HepG2 (cell line): ENCODE measurements around the gene NR1H2. TPM values are rescaled to one million over a fixed set of nuclear protein-coding genes. Genes with fewer than 3 reads are reported as not detected.

ENCODE experiments used
- CEBPG ChIP-seq: IDR thresholded peaks from 2 replicates; pipeline ENCODE4 v1.6.1; 2016
- CENPX ChIP-seq: sonication (generic); formaldehyde crosslinking; IDR thresholded peaks from 2 replicates; pipeline ENCODE4 v1.9.0; 2021; ENCODE audit warnings: mild to moderate bottlenecking, missing genetic modification reagents, moderate library complexity
- CREM ChIP-seq, 2 experiments: sonication (generic) in 1 of 2; formaldehyde crosslinking in 1 of 2; IDR thresholded peaks; 2 replicates each; pipeline versions ENCODE4 v1.4.0 to v1.6.1; 2016 to 2020; ENCODE audit warnings: antibody characterized with exemption in 1 of 2, mild to moderate bottlenecking in 1 of 2, missing genetic modification reagents in 1 of 2
- DMAP1 ChIP-seq: IDR thresholded peaks from 2 replicates; pipeline ENCODE4 v1.6.1; 2016
- DNMT1 ChIP-seq: sonication (generic); formaldehyde crosslinking; IDR thresholded peaks from 2 replicates; pipeline ENCODE4 v1.5.1; 2020; ENCODE audit warnings: mild to moderate bottlenecking, missing genetic modification reagents
- HNRNPL ChIP-seq: fragments of 200-400 bp; formaldehyde crosslinking; IDR thresholded peaks from 2 replicates; pipeline ENCODE4 v1.6.1; 2017; ENCODE audit warnings: mild to moderate bottlenecking, low read depth, low read length
- HOXA3 ChIP-seq: sonication (generic); formaldehyde crosslinking; IDR thresholded peaks from 2 replicates; pipeline ENCODE4 v1.5.0; 2020; ENCODE audit warnings: missing genetic modification reagents
- MAZ ChIP-seq, 2 experiments: sonication (generic) in 1 of 2; formaldehyde crosslinking in 1 of 2; IDR thresholded peaks; 2 replicates each; pipeline versions ENCODE4 v1.5.0 to v1.6.1; 2012 to 2020; ENCODE audit warnings: low read depth in 2 of 2, mild to moderate bottlenecking in 2 of 2, borderline replicate concordance in 1 of 2, improper control_type of control experiment in 1 of 2, low read length in 1 of 2, missing genetic modification reagents in 1 of 2, moderate library complexity in 1 of 2
- MXD4 ChIP-seq: IDR thresholded peaks from 2 replicates; pipeline ENCODE4 v1.6.1; 2016; ENCODE audit warnings: mild to moderate bottlenecking, missing biosample characterization, missing genetic modification reagents
- POGZ ChIP-seq: sonication (generic); formaldehyde crosslinking; IDR thresholded peaks from 2 replicates; pipeline ENCODE4 v1.4.0; 2020; ENCODE audit warnings: mild to moderate bottlenecking, missing genetic modification reagents
- TP53 ChIP-seq: sonication (generic); formaldehyde crosslinking; conservative IDR thresholded peaks from 2 replicates; pipeline ENCODE4 v1.4.0; 2020; ENCODE audit warnings: missing genetic modification reagents
- ZBTB21 ChIP-seq: sonication (generic); formaldehyde crosslinking; IDR thresholded peaks from 2 replicates; pipeline ENCODE4 v1.4.0; 2020; ENCODE audit warnings: missing genetic modification reagents
- ZFP90 ChIP-seq: sonication (generic); formaldehyde crosslinking; IDR thresholded peaks from 2 replicates; pipeline ENCODE4 v1.8.0; 2022; ENCODE audit warnings: missing genetic modification reagents, mild to moderate bottlenecking, inconsistent platforms, borderline replicate concordance
- ZNF17 ChIP-seq: sonication (generic); formaldehyde crosslinking; IDR thresholded peaks from 2 replicates; pipeline ENCODE4 v1.5.0; 2020; ENCODE audit warnings: mild to moderate bottlenecking, missing genetic modification reagents
- ZNF234 ChIP-seq: sonication (generic); formaldehyde crosslinking; conservative IDR thresholded peaks from 2 replicates; pipeline ENCODE4 v1.5.1; 2020; ENCODE audit warnings: mild to moderate bottlenecking, missing genetic modification reagents
- ZNF430 ChIP-seq: sonication (generic); formaldehyde crosslinking; IDR thresholded peaks from 2 replicates; pipeline ENCODE4 v1.9.0; 2021; ENCODE audit warnings: mild to moderate bottlenecking, missing genetic modification reagents
- ZNF598 ChIP-seq: sonication (generic); formaldehyde crosslinking; IDR thresholded peaks from 2 replicates; pipeline ENCODE4 v1.5.1; 2020; ENCODE audit warnings: mild to moderate bottlenecking, missing genetic modification reagents, borderline replicate concordance
- ZNF75D ChIP-seq: sonication (generic); formaldehyde crosslinking; IDR thresholded peaks from 2 replicates; pipeline ENCODE4 v1.8.1; 2023; ENCODE audit warnings: missing genetic modification reagents, mild to moderate bottlenecking, borderline replicate concordance
- polyA plus RNA-seq, 8 experiments: library from polyadenylated mRNA; depleted of rRNA in 3 of 8; stranded (reverse) in 7 of 8; unstranded in 1 of 8; fragments of >200 nt; fragmentation: Illumina TruSeq in 4 of 8; extraction: Trizol in 4 of 8; gene quantifications; 2 replicates each; pipeline versions ENCODE4 v1.2.1 to v1.2.3, GENCODE V29; 2011 to 2016; ENCODE audit warnings: low read depth in 4 of 8, missing spikeins in 1 of 8, mixed read lengths in 1 of 8; ENCODE audit not compliant: insufficient read depth in 1 of 8
- total RNA-seq, 5 experiments: library from RNA; depleted of rRNA; stranded (reverse); fragments of >200 nt; fragmentation: Illumina TruSeq; extraction: Trizol; gene quantifications; 2 replicates each; pipeline ENCODE4 v1.2.3, GENCODE V29; 2016; ENCODE audit warnings: low read depth in 1 of 5
- TF ChIP-seq, protein P1 (sequence below), 2 experiments: sonication (generic) in 1 of 2; formaldehyde crosslinking in 1 of 2; IDR thresholded peaks; 2 replicates each; pipeline versions ENCODE4 v1.4.0 to v1.6.1; 2018 to 2020; ENCODE audit warnings: missing genetic modification reagents in 2 of 2, borderline replicate concordance in 1 of 2, low read depth in 1 of 2, mild to moderate bottlenecking in 1 of 2, missing biosample characterization in 1 of 2
- TF ChIP-seq, protein P2 (sequence below): sonication (generic); formaldehyde crosslinking; IDR thresholded peaks from 2 replicates; pipeline ENCODE4 v1.4.0; 2020; ENCODE audit warnings: missing genetic modification reagents, mild to moderate bottlenecking, borderline replicate concordance
- TF ChIP-seq, protein P3 (sequence below): sonication (generic); formaldehyde crosslinking; IDR thresholded peaks from 2 replicates; pipeline ENCODE4 v1.9.0; 2022; ENCODE audit warnings: missing genetic modification reagents, mild to moderate bottlenecking, borderline replicate concordance

The NR1H2 gene
- total and polyA plus RNA-seq, 2 of the 13 experiments (the other 11 are each of a cell fraction or from before 2014, with no cell fraction given) = 10.3 to 13.5 TPM

DNA sequence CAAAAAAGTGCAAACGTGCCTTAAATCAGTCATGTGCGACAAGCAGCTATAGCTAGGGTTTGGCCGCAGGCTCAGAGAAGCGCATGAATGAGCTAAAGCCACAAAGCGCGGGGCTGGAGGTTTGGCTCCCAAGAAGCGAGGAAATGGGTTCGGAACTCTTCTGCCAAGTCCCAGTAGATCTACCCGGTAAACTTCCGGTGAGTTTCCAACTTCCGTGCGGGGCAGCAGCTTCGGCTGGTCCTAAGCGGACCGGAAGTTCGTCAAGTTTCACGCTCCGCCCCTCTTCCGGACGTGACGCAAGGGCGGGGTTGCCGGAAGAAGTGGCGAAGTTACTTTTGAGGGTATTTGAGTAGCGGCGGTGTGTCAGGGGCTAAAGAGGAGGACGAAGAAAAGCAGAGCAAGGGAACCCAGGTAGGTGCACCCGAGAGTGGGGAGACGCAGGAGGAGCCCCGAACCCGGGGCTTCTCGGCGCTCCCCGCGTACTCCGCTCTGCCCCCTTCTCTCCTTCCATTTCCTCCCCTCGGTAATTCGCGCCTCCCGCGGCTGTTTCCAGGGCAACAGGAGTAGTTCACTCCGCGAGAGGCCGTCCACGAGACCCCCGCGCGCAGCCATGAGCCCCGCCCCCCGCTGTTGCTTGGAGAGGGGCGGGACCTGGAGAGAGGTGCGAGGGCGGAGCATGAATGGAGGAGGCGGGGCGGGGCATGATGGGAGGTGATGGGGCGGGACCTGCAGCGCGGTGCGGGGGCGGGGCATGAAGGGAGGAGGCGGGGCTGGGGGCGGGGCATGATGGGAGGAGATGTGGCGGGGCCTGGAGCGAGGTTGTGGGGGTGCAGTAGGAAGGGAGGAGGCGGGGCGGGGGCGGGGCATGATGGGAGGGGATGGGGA lies at the start of gene NR1H2 (continued):
- no peak; the same call in 1 of the 2 replicates for TF ChIP-seq ZNF598
- peak; percentile 96 for TF ChIP-seq CREM (IDR thresholded peaks at IDR 0.05)
- TF ChIP-seq CREM (CRISPR knock-in tag; IDR thresholded peaks at IDR 0.05) = peak; percentile 56; the same call in 1 of the 2 replicates
- TF ChIP-seq, protein P1, sequence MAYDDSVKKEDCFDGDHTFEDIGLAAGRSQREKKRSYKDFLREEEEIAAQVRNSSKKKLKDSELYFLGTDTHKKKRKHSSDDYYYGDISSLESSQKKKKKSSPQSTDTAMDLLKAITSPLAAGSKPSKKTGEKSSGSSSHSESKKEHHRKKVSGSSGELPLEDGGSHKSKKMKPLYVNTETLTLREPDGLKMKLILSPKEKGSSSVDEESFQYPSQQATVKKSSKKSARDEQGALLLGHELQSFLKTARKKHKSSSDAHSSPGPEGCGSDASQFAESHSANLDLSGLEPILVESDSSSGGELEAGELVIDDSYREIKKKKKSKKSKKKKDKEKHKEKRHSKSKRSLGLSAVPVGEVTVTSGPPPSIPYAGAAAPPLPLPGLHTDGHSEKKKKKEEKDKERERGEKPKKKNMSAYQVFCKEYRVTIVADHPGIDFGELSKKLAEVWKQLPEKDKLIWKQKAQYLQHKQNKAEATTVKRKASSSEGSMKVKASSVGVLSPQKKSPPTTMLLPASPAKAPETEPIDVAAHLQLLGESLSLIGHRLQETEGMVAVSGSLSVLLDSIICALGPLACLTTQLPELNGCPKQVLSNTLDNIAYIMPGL (CRISPR knock-in tag; IDR thresholded peaks at IDR 0.05; ENCODE audit: borderline replicate concordance in 1 of 2, low read depth in 1 of 2) = peak; percentile 77 to 81; a peak in 3 of 4 replicates
- no peak for TF ChIP-seq CENPX (CRISPR knock-in tag)
- TF ChIP-seq TP53 (CRISPR knock-in tag) = peak; percentile 13; the same call in 1 of the 2 replicates
- TF ChIP-seq, protein P2, sequence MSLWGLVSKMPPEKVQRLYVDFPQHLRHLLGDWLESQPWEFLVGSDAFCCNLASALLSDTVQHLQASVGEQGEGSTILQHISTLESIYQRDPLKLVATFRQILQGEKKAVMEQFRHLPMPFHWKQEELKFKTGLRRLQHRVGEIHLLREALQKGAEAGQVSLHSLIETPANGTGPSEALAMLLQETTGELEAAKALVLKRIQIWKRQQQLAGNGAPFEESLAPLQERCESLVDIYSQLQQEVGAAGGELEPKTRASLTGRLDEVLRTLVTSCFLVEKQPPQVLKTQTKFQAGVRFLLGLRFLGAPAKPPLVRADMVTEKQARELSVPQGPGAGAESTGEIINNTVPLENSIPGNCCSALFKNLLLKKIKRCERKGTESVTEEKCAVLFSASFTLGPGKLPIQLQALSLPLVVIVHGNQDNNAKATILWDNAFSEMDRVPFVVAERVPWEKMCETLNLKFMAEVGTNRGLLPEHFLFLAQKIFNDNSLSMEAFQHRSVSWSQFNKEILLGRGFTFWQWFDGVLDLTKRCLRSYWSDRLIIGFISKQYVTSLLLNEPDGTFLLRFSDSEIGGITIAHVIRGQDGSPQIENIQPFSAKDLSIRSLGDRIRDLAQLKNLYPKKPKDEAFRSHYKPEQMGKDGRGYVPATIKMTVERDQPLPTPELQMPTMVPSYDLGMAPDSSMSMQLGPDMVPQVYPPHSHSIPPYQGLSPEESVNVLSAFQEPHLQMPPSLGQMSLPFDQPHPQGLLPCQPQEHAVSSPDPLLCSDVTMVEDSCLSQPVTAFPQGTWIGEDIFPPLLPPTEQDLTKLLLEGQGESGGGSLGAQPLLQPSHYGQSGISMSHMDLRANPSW = peak; percentile 80
- 0 out of 2 replicates have a peak, but pooled peaks have one; percentile 75 for TF ChIP-seq DNMT1 (CRISPR knock-in tag)
- TF ChIP-seq HNRNPL = no peak
- peak; percentile 29; the same call in 1 of the 2 replicates for TF ChIP-seq ZFP90 (CRISPR knock-in tag)
- peak; percentile 88 for TF ChIP-seq DMAP1 (CRISPR knock-in tag)
- TF ChIP-seq ZNF234 (CRISPR knock-in tag) = 0 out of 2 replicates have a peak, but pooled peaks have one; percentile 35
- TF ChIP-seq MXD4 = peak; percentile 44; the same call in 1 of the 2 replicates
- TF ChIP-seq ZNF430 (CRISPR knock-in tag) = 0 out of 2 replicates have a peak, but pooled peaks have one; percentile 30
- peak; percentile 78 for TF ChIP-seq CEBPG
- TF ChIP-seq ZBTB21 (CRISPR knock-in tag) = peak; percentile 99
- TF ChIP-seq, protein P3, sequence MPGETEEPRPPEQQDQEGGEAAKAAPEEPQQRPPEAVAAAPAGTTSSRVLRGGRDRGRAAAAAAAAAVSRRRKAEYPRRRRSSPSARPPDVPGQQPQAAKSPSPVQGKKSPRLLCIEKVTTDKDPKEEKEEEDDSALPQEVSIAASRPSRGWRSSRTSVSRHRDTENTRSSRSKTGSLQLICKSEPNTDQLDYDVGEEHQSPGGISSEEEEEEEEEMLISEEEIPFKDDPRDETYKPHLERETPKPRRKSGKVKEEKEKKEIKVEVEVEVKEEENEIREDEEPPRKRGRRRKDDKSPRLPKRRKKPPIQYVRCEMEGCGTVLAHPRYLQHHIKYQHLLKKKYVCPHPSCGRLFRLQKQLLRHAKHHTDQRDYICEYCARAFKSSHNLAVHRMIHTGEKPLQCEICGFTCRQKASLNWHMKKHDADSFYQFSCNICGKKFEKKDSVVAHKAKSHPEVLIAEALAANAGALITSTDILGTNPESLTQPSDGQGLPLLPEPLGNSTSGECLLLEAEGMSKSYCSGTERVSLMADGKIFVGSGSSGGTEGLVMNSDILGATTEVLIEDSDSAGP = peak; percentile 81; the same call in 1 of the 2 replicates
- TF ChIP-seq MAZ (IDR thresholded peaks at IDR 0.05; ENCODE audit: borderline replicate concordance, low read depth, low read length) = peak; percentile 27; the same call in 1 of the 2 replicates
- TF ChIP-seq MAZ (CRISPR knock-in tag; IDR thresholded peaks at IDR 0.05; ENCODE audit: low read depth) = peak; percentile 40; the same call in 1 of the 2 replicates
- no peak for TF ChIP-seq ZNF17 (CRISPR knock-in tag)
- TF ChIP-seq POGZ (CRISPR knock-in tag) = peak; percentile 77
- TF ChIP-seq HOXA3 = peak; percentile 97
- no peak for TF ChIP-seq ZNF75D (CRISPR knock-in tag)
